Right kidney (tissue), 9 donors: ENCODE data around the gene ATP1B4.
"Not testable (repeated sequence)": the region's sequence is repeated elsewhere in the genome, so short reads cannot be mapped to it uniquely, and the experiment has no call there.

Experiments used
- DNase-seq: peaks from one replicate; pipeline ENCODE4 v3.0.0-alpha.2; 2016
- long read RNA-seq, 8 donors: transcript quantifications; one replicate each; lab custom pipeline, GENCODE V29; 2026

Gene ATP1B4
- long read RNA-seq, donor 1, result 0 reads
- long read RNA-seq, donor 2, result 0 reads
- long read RNA-seq, donor 3, result 0 reads
- long read RNA-seq, donor 4, result 0 reads
- long read RNA-seq, donor 5, result 0 reads
- long read RNA-seq, donor 6, result 0 reads
- long read RNA-seq, donor 7, result 0 reads
- long read RNA-seq, donor 8, result 0 reads

DNA sequence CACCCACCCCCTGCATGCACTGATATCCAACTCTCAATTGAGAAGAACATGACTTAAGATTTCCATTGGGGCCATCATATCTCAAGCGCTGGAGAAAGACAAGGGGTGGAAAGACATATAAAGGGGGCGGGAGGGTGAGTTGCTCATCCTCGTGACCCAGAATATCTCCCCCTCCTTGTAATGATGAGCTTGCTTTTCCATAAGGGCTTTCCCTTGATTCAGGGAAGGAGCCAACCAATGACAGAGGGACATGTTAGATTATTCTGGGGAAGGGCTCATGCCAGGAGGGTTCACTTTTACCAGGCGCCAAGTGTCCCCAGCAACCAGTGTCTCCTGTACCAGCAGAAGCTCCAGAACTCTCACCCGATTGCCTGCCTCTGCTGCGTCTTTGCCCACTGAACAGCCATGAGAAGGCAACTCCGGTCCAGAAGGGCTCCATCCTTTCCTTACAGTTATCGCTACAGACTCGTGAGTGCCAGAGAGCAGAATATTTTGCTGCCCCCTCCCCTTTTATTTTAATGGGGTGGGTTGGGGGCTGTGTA, at the start of gene ATP1B4:
ATP1B4 (plus strand) TSS at position 326 of the 542 bp plus-strand sequence; CDS start at position 406, 80 bp downstream.
- DNase-seq, result no peak

DNA sequence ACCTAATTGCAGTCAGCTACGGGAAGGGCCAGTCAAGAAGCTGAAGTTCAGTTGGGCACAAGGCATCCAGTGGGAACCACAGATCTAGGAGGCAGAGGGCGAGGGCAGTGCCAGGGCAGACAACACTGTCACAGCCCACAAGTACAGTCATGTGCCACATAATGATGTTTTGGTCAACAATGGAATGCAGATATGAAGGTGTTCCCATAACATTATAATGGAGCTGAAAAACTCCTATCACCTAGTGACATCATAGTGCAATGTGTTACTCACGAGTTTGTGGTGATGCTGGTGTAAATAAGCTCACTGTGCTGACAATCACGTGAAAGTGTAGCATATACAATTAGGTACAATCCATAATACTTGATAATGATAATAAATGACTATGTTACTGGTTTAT, 46.1 kb upstream of the ATP1B4 start:
- DNase-seq, result no peak

DNA sequence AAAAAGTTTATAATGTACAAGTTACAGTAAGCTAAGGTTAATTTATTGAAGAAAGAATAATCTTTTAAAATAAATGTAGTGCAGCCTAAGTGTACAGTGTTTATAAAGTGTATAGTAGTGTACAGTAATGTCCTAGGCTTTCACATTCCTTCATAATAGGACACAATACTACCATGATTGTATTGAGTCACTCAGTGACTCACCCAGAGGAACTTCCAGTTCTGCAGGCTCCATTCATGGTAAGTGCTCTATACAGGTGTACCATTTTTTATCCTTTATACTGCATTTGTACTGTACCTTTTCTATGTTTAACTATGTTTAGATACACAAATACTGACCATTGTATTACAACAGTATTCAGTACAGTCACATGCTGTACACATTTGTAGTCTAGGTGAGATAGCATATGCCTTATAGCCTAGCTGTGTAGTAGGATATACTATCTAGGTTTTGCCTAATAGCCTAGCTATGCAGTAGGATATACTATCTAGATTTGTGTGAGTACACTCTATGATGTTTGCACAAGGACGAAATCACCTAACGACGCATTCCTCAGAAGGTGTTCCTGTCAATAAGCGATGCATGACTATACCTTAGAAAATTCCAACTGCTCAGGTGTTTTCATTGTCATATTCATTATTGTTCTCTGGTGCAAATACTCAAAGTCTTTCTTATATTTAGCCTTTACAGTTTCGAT, 45.2 kb upstream of the ATP1B4 start:
- DNase-seq, result no peak

DNA sequence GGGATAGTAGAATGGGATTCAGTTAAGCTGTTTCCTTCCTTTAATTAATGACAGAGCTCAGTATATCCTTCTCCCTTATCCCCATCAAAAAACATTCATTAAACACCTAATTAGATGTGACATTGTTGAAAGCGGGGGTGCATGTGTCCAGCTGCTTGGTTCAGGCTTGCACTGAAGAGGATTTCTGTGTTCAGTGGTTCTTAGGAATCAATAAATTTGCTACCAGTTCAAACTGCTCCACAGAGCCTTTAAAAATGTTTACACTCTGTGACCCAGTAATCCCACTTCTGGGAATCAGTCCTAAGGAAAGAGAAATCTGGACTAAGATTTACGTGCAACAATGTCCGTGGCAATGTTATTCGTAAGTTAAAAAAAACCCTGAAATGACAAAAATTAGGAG, 43.5 kb upstream of the ATP1B4 start:
- no peak for DNase-seq

DNA sequence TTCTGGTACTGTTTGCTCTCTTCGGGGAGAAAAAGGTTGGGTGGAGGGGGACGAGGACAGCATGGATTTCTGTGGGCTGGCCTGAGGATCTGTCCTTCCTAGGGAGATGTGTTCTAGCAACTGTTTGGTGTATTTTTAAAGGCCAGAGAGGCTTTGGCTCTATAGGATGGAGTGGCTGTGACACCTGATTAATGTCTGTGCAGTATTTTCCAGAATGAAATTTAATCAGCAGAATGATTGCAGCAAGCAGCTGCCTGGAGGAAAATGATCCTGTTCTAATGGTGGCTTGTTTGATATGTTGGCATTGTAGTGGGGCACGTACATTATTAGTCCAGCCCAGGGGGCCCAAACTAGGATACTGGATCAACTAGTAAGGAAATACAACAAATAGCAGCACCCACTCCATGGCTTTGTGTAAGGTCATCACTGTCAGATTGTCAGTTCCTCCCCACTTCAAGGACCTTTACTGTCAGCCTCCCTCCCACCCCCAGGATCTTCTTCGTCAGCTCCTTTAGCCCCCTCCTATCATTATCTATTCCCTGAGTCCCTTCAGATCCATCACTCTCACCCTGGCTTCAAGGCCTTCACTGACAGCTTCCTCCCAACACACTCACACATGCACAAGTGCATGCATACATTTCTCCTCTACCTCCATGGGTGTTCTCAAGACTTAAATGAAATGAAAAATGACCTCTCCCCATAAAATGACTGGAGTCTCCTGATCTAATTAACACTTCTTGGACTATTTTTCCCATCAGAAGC, 40.2 kb upstream of the ATP1B4 start:
- no peak for DNase-seq

DNA sequence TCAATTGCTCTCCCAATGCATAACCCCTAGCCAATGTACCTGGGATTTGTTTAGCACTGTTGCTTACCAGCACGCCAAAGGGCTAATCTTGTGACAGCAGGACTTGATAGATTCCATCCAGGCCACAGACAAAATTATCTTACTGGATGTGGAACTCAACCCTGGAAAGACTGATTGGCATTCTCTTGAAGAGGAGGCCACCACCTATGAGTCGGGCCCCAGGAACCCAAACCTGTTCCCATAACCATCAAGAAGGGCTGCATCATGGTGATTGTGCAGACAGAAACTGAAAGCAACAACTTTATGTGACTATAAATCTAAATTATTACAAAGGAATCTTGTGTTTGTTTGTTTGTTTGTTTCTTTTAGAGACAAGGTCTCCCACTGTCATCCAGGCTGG, 30.8 kb upstream of the ATP1B4 start:
- DNase-seq, result no peak

DNA sequence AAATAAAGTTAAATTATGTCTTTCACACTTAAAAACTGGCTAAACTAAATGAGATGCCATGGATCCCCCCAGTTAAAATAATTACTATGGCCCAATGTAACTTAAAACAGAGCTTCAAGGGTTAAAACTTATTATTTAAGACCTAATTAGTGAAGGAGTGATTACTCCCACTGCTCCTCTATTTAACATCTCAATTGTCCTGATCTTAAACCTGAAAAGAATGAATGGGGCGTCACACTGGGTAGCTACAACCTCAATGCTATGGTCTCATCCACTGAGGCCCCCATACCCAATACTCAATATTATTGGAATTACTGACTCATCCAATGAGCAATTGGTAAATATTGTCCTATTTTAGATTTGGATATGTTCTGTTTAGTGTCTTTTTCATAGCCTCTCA, 29.5 kb upstream of the ATP1B4 start:
- no peak for DNase-seq

DNA sequence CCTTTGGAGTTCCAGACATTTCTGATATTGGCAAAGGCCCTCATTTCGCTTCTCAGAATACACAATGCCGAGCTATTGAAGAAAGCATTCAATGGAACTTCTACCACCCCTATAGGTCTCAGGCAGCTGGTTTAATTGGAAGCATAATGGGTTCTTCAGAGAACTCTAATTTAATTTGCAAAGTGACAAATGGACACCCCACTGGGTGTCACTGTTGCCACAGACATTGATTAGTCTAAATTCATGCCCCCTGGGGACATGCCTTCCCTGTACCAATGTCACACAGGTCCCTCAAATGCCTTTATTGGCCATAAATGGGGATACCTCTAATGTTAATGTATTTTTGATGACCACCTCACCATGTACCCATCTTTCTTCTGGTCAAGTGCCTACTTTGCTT, 27.7 kb upstream of the ATP1B4 start:
- no peak for DNase-seq

DNA sequence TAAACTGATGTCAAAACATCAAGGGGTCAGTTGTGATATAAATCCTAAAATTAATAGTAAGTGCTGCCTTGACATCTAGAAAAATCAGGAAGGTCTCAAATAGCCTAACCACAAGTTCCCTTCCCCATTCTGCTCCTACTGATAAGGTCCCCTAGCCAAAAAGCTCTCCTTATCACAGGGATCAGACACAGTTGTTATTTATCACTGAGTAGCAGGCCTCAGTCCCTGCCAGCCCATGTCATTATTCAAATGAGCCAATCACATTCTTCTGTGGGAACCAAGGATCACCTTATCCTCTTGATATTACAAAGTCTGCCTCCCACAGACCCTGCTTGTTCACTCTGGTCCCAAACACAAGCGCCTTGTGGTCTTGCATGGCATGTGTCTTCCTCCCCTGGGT, 27.3 kb upstream of the ATP1B4 start:
- DNase-seq, result no peak

DNA sequence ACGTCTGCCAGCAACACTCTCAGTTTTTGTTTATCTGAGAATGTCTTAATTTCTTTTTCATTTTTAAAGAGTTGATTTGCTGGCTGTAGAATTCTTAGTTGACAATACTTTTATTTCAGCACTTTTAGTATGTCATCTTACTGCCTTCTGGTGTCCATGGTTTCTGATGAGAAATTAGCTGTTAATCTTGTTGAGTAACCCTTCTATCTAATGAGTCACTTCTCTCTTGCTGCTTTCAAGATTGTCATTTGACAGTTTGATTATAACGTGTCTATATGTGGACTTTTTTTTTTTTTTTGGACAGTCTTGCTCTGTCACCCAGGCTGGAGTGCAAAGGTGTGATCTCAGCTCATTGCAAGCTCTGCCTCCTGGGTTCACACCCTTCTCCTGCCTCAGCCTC, 26.6 kb upstream of the ATP1B4 start:
- no peak for DNase-seq

DNA sequence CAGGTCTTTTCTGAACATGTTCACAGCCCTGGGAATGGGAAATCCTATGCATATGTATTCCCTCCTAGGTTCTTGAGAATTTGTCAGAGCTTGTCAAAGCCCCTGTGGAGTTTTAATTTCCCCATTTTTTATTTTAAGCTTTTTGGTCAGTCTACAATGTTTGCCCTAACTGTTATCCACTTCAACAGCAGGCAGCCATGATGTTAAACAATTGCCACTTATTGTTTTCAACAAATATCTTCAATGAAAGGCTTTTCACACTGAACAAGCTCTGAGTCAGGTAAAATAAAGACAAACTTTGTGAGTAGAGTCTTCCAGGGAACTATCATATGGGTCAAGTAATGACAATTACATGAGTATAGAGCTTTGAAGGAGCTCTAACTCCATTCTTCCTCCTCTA, 25.0 kb upstream of the ATP1B4 start:
- DNase-seq, result no peak

DNA sequence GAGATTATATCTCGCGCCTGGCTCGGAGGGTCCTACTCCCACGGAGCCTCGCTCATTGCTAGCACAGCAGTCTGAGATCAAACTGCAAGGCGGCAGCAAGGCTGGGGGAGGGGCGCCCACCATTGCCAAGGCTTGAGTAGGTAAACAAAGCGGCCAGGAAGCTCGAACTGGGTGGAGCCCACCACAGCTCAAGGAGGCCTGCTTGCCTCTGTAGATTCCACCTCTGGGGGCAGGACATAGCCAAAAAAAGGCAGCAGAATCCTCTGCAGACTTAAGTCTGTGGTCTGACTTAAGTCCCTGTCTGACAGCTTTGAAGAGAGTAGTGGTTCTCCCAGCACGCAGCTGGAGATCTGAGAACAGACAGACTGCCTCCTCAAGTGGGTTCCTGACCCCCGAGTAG, 17.3 kb upstream of the ATP1B4 start:
- DNase-seq, result not testable (repeated sequence)

DNA sequence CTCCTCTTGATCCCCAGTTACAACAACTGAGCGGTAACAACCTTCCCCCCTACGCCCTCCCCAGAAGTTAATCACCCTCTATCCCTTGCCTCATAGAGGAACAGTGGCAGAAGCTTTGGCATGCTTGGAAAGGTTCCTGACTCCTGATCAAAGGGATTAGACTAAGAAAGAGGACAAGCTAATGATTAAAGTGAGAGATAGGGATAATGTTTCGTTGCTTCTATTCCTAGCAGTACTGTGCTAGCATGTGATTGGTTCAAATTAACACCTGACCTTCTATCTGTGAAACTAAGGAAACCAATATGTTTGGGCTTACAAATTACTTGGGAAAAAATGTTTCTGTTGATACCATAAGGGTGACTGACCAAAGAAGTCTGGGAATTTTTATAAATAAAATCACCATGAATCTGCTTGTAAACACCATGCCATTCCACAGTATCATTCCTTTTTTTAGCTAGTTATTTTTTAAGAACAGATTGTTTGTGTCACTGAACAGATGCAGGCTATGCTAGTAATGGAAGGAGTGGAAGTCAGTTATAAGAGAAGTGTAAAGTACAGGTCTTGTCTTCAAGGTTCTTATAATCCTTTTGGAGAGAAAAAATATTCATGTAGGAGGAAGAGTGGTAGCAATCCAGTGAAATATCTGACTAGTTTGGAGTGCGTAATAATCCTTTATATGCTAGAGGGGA, 11.3 kb upstream of the ATP1B4 start:
- DNase-seq, result no peak

DNA sequence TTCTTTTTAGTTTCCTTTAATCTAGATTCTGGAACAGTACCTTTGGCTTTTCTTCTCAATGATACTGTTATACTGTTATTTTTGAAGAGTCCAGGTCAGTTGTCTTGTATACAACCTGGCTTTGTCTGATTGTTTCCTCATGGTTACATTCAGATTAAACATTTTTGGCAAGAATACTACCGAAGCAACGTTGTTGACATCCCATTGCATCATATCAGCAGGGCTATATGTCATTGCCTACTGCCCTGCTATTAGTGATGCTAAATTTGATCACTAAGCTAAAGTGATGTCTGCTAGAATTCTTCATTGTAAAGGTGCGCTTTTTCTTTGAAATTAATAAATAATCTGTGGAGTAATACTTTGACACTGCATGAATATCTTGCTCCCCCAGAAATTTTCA, 5.8 kb upstream of the ATP1B4 start:
- no peak for DNase-seq

DNA sequence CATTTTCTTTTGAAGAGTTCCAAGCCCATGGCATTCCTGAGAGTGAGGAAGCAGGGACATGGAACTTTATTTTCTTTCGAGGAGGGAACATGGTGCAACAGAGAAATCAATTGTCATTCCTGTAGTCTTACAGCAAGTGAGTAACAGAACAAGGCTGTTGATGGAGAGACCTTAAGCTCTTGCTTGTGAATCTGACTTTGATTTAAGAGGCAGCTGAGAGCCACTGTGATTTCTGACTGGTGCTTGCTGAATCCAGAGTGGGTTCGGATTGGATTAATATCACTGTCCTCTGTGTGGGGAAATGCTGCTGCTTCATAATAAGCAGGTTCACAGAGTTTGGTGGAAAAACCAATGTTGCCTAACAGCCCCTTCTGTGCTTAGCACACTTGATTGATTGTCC, 4.7 kb upstream of the ATP1B4 start:
- DNase-seq, result no peak

DNA sequence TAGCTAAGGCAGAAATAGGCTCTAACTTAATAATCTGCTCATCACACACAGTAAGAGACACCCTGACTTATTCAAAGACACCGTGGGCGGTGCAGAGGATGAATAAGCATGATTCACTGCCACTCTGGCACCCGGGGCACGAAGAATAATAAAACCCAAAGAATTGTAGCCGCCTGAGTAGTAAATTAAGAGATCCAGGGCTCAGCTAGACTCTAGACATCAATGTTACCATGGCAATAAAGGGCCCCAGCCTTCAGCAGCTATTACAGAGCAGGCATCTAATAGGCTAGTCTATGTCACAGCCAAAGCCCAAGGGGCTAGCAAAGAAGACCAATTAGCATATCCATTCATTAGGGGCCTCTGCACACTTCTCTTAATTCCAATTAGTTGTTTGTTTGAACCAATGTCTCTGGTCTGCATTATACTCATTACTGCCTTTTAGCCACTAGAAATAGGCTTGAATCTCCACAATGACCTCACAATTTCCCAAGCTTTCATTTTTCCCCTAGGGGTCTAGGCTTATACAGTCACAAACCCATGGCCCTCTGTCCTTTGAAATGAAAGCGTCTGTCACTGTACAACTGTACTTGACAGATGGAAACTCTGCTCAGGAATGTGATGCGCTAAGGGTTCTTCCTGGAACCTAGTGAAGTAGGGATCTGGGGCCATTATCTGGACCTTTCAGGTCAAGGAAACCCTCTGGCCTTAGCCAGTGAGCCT, 3.0 kb upstream of the ATP1B4 start:
- DNase-seq, result no peak

DNA sequence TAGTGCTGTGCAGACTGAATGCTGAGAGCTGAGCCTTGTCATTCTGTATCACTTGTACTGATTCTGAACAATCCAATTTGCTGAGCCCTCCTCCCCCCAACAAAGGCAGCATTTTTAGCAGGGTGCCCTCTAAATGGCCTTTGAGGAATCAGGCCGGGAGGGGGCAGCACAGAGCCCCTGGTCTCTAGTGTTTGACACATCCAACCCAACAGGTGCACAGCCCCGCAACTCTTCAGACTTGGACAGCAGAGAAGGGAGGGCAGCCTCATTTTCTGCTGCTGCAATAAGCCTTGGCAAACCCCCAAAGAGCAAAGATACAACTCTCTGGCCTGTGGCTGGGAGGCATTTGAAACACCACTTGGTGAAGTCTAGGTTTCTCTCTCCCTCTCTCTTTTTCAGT, 3.4 kb downstream of the ATP1B4 start:
- DNase-seq, result no peak

DNA sequence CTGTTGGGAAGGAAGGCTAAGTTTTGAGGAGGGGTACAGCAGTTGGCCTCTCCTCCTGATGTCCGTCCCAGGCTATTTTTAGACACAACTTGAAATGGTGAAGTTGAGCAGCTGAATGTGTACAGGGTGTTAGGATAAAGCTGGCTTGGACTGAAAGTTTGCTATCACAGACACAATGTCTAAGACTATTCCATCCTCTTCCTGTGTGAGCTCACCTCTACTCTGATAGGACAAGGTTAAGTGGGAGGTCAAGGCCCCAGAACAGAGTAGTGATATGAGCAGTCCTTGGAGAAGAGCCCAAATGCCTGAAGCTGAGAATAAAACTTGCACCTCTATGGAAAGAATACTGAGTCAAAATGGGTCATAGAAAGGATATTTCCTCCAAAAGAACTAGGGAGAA, 4.1 kb downstream of the ATP1B4 start:
- no peak for DNase-seq

DNA sequence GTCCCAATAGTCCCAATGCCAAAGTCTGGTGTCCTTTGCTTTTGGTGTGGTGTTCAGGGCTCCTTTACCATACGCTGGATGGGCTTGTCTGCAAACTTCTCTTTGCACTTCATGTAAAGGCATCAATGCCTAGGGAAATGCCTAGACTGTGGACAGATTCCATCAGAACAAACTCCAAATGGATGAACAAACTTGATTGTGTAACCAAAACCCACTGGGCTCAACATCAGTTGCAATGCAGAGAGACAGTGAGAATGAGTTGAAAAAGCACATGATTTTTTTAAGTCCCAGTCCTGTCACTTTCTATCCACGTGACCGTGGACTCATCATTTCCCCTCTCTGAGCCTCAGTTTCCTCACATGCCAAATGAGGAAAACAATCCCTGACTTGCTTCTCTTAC, 4.9 kb downstream of the ATP1B4 start:
- no peak for DNase-seq

DNA sequence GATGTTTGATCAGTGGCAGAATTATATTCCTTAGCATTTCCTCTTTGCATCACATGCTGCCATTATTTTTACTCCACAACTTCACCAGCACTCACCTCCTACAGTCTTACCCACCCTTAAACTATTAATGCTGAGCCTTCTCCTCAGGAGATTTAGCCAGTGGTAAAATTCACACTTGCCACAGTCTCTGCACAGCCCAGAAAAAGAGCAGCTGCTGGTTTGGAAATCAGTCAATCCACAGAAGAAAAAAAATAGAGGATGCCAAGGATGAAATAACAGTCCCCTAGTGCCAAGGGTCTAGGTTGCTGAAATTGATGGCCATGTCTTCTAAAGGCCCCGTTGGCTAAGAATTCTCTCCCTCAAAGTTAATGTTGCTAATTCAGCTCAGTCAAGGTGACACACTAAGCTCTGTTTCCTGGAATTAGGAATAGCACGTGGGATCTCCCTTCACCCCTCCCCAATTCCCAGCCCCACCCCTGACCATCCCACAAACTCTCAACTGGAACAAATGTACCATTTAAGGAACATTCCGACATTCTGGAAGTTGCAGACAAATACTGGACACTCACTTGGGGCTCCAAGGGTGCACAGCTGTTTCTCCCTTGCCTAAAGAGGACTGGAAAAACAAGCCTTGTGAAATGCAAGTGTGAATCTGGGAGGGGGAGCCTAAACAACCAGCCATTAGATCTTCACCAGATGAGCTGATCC, 5.7 kb downstream of the ATP1B4 start:
- no peak for DNase-seq

DNA sequence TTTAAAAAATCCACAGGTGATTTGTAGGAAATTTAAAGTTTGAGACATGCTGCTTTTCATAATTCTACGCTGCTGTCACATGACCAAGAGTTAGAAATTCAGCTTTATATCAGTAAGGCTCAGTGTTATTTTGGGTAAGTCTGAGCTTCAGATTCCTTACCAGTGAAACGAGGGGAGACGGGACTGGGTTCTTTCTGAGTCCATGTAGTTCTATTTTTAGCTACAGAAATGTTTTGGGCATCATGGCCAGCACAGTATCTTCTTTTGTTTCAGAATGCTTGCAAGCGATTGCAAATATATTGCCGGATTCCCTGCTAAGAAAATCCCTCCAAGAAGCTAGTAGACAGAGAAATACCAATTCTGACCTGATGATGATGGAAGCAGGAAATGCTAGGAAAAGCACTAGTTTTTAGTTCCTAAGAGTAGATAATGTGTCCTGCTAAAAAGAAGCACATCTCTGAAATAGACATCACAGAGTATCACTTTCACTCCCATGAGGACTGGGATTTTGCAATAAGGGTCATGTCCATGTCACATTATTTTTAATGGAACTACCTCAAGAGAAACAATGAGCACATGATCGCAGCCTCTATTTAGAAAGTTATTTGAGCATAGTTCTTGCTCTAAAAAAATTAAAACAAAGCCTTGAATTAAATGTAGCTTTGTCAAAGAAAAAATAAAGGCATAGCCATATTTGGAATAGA, 10.9 kb downstream of the ATP1B4 start:
- DNase-seq, result no peak
